ENCODE data around the gene EVI5. TPM values are rescaled to one million over a fixed set of nuclear protein-coding genes. Genes with fewer than 3 reads are reported as not detected.
A peak's percentile ranks its signal among the peaks of the same experiment; 100 is the strongest.

Gene EVI5
- total RNA-seq, 4 donors from 2014 or later = 13.6 to 21.6 (median 14.8) TPM

DNA sequence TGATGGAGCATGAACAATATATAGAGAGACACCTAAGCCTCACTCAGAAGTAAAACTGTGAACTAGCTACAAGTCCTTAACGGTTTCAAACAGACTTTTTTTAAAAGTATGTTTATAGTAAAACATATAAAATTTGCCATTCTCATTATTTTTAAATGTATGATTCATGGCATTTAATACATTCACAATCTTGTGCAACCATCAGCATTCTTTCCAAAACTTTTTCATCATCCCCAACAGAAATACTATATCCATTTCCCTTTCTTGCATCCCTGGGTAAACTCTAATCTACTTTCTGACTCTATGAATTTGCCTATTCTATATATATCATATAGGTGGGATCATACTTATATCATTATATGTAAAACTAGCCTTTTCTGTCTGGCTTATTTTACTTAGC is 25.5 kb downstream of the EVI5 start:
- no peaks in the 10 kb centered on the region for H3K27me3 ChIP-seq
- TF ChIP-seq POLR2AphosphoS5 (IDR thresholded peaks at IDR 0.05) = no peak
- TF ChIP-seq, protein P1, sequence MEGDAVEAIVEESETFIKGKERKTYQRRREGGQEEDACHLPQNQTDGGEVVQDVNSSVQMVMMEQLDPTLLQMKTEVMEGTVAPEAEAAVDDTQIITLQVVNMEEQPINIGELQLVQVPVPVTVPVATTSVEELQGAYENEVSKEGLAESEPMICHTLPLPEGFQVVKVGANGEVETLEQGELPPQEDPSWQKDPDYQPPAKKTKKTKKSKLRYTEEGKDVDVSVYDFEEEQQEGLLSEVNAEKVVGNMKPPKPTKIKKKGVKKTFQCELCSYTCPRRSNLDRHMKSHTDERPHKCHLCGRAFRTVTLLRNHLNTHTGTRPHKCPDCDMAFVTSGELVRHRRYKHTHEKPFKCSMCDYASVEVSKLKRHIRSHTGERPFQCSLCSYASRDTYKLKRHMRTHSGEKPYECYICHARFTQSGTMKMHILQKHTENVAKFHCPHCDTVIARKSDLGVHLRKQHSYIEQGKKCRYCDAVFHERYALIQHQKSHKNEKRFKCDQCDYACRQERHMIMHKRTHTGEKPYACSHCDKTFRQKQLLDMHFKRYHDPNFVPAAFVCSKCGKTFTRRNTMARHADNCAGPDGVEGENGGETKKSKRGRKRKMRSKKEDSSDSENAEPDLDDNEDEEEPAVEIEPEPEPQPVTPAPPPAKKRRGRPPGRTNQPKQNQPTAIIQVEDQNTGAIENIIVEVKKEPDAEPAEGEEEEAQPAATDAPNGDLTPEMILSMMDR (IDR thresholded peaks at IDR 0.05) = no peak
- H3K36me3 ChIP-seq = no peaks in the 10 kb centered on the region
- no peaks in the 10 kb centered on the region for H3K9me3 ChIP-seq
- 84% methylated on average over 1 of the region's 1 CpG for WGBS
- H3K4me3 ChIP-seq = no peak overlapping the region
- H3K4me1 ChIP-seq = no peaks in the 10 kb centered on the region
- no peak overlapping the region for H3K27ac ChIP-seq
- no peak for DNase-seq (ENCODE audit: low spot score in 2 of 2)

DNA sequence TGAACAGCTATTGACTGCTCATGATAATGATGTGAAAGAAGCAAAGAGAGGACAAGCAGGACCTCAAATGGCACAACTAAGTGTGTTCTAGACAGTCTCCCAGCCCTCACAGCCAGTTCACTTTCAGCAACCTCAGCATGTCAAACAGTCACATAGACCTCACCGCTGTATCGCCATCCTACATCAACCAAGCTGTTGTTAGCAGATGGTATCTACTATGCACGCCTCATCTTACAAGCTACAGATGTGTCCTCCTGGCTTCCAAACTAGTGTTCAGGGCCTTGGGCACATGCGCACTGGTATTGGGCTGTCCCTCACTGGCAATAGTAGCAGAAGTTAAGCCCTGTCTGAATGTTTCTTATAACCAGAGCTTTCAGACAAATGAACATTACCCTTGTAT is 28.4 kb downstream of the EVI5 start:
- Histone ChIP-seq H3K36me3 (no peaks in the 10 kb centered on the region), H3K4me1 (no peaks in the 10 kb centered on the region), H3K9me3 (no peaks in the 10 kb centered on the region), H3K4me3 (no peak overlapping the region), H3K27me3 (no peaks in the 10 kb centered on the region), H3K27ac (no peak overlapping the region)
- no peak for DNase-seq (ENCODE audit: low spot score in 2 of 2)
- TF ChIP-seq EP300 (IDR thresholded peaks at IDR 0.05) = no peak
- no peak for TF ChIP-seq POLR2AphosphoS5 (IDR thresholded peaks at IDR 0.05)
- TF ChIP-seq POLR2A (IDR thresholded peaks at IDR 0.05) = no peak
- TF ChIP-seq, protein P1 (IDR thresholded peaks at IDR 0.05) = no peak
- 73% methylated on average over 4 of the region's 4 CpGs for WGBS

DNA sequence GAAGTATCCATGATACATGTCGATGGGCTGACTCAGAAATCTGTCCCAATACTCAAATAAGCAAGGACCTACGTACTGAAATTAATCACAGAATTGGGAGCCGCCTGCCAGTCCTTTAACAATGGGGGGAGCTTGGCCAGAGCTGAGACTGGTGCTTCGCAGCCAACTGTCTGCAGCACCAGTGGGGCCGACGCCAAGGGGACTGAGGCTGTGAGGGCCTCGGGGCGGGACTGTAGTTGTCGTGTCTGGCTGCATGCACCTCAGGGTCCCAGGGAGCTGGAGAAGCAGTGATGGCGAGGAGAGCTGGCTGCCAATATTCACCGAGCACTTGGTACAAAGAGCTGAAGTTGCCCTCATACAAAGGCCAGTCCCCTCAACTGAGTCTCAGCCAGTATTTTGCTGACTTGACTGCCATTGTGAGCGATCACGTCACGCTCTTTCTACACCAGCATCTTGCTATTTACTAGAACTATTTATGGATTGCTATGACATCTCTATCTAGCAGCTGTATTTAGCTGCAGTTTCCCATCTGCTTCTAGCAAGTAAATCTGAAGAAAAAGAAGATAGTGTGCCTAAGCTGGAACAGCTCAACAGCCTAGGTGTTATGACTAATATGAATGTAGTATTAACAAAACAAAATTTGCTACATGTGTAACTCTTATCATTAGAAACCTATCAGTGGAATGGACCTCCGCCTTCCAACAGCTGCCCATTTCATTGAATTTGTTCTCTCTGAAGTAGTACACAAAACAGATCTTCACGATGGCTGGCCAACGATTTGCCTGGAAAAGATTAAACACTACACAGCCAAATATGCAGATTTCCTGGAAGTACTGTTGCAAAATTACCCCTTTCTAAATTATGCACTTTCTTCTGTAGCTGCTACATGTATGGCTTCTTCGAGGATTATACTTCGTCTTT is 29.1 kb downstream of the EVI5 start:
- WGBS = 72% methylated on average over 18 of the region's 19 CpGs
- peak in 1 of 2 donors; percentile 77 for DNase-seq (ENCODE audit: low spot score in 2 of 2)
- TF ChIP-seq POLR2A (IDR thresholded peaks at IDR 0.05) (no peak), EP300 (IDR thresholded peaks at IDR 0.05) (no peak), POLR2AphosphoS5 (IDR thresholded peaks at IDR 0.05) (no peak)
- TF ChIP-seq, protein P1 (IDR thresholded peaks at IDR 0.05) = no peak
- H3K4me1 ChIP-seq = no peaks in the 10 kb centered on the region
- H3K36me3 ChIP-seq = no peaks in the 10 kb centered on the region
- H3K27me3 ChIP-seq = no peaks in the 10 kb centered on the region
- no peak overlapping the region for H3K4me3 ChIP-seq
- H3K9me3 ChIP-seq = no peaks in the 10 kb centered on the region
- peak overlapping the region; percentile 59 for H3K27ac ChIP-seq

DNA sequence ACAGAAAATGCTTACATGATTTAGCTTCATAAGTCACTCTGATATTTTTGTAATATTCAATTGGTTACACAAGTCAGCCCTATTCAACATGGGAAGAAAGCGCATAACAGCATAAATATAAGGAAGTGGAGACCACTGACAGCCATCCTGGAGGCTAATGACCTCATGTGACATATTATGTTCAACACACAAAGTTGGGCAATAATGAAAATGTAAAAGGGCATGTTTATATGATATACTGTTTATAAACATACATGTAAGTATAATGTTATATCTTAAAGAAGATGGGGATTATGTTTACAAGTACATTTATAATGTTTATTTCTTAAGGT is 30.2 kb downstream of the EVI5 start:
- no peak overlapping the region for H3K27ac ChIP-seq
- H3K36me3 ChIP-seq = no peaks in the 10 kb centered on the region
- H3K9me3 ChIP-seq = no peaks in the 10 kb centered on the region
- 97% methylated on average over 1 of the region's 1 CpG for WGBS
- no peaks in the 10 kb centered on the region for H3K27me3 ChIP-seq
- no peak overlapping the region for H3K4me3 ChIP-seq
- TF ChIP-seq POLR2A (IDR thresholded peaks at IDR 0.05) (no peak), EP300 (IDR thresholded peaks at IDR 0.05) (no peak), POLR2AphosphoS5 (IDR thresholded peaks at IDR 0.05) (no peak)
- TF ChIP-seq, protein P1 (IDR thresholded peaks at IDR 0.05) = no peak
- DNase-seq (ENCODE audit: low spot score in 2 of 2) = no peak
- H3K4me1 ChIP-seq = no peaks in the 10 kb centered on the region

DNA sequence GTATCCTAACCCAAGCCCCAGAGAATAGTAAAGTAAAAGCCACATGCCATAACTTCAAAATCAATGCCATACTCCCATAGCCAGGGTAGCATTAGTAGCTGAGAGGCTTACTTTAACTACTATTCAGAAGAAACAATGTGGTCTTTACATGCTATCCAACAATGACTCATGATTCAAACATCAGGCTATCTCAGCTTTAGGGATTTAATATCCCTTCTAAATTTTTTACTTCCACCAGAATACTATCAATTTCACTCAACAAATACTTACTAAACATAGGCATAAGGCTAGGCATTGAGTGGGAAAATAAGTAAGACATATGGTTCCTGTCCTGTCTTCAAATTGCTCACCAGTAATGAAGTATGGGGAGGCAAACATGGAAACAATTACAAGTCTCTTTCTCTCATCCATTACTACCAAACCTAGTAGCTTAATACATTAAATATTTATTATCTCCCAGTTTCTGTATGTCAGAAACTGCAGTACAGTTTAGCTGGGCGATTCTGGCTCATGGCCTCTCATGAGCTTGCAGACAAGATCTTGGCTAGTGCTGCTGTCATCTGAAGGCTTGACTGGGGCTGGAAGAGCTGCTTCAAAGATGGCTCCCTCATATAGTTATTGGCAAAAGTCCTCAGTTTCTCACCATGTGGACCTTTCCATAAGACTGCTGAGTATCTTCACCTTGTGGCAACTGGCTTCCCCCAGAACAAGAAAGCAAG is 30.7 kb downstream of the EVI5 start:
- TF ChIP-seq, protein P1 (IDR thresholded peaks at IDR 0.05) = no peak
- TF ChIP-seq POLR2A (IDR thresholded peaks at IDR 0.05) (no peak), POLR2AphosphoS5 (IDR thresholded peaks at IDR 0.05) (no peak), EP300 (IDR thresholded peaks at IDR 0.05) (no peak)
- Histone ChIP-seq H3K9me3 (no peaks in the 10 kb centered on the region), H3K4me1 (no peaks in the 10 kb centered on the region), H3K4me3 (no peak overlapping the region), H3K27me3 (no peaks in the 10 kb centered on the region), H3K36me3 (no peaks in the 10 kb centered on the region), H3K27ac (no peak overlapping the region)
- DNase-seq (ENCODE audit: low spot score in 2 of 2) = no peak
- 94% methylated on average over 1 of the region's 1 CpG for WGBS
